Measurements from ENCODE around the gene POLE2. TPM values are rescaled to one million over a fixed set of nuclear protein-coding genes. Genes with fewer than 3 reads are reported as not detected.

Gene POLE2
- total RNA-seq, 1 donor from 2014 or later = 1.2 TPM

DNA sequence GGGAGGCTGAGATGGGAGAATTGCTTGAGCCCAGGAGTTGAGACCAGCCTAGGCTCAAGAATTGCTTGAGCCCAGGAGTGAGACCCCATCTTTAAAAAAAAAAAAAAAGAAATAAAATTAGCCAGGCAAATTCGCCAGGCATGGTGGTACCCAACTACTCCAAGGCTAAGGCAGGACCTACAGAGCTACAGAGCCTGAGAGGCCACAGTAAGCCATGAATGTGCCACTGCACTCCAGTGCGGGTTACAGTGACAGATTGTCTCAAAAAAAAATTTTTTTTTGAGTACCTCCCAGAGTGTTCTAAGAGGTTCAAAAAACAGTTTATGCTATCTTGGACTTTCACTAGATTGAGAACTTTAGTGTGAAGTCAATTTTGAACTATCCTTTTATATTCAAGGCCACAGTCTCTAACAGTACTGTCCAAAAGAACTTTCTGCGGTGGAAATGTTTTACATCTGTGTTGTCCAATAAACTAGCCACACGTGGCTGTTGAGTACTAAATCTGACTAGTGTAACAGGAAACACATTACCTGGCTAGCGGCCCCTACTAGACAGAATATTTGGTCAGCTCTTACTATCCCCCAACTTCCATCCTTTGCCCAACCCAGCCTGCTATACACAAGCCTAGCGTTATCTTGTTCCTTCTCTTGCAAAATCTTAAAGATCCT, 70.0 kb downstream of the POLE2 start:
- Histone ChIP-seq H3K4me3 (no peak overlapping the region), H3K27ac (no peak overlapping the region), H3K9me3 (no peaks in the 10 kb centered on the region), H3K36me3 (peaks cover 22% of the 10 kb centered on the region), H3K27me3 (ENCODE audit: low read depth) (no peaks in the 10 kb centered on the region), H3K4me1 (peaks cover 28% of the 10 kb centered on the region)
- no peak for DNase-seq
- TF ChIP-seq, protein P1, sequence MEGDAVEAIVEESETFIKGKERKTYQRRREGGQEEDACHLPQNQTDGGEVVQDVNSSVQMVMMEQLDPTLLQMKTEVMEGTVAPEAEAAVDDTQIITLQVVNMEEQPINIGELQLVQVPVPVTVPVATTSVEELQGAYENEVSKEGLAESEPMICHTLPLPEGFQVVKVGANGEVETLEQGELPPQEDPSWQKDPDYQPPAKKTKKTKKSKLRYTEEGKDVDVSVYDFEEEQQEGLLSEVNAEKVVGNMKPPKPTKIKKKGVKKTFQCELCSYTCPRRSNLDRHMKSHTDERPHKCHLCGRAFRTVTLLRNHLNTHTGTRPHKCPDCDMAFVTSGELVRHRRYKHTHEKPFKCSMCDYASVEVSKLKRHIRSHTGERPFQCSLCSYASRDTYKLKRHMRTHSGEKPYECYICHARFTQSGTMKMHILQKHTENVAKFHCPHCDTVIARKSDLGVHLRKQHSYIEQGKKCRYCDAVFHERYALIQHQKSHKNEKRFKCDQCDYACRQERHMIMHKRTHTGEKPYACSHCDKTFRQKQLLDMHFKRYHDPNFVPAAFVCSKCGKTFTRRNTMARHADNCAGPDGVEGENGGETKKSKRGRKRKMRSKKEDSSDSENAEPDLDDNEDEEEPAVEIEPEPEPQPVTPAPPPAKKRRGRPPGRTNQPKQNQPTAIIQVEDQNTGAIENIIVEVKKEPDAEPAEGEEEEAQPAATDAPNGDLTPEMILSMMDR (IDR thresholded peaks at IDR 0.05) = no peak
- ATAC-seq = no peak
- intact Hi-C loops (cut with DNase I) = no loop called here

DNA sequence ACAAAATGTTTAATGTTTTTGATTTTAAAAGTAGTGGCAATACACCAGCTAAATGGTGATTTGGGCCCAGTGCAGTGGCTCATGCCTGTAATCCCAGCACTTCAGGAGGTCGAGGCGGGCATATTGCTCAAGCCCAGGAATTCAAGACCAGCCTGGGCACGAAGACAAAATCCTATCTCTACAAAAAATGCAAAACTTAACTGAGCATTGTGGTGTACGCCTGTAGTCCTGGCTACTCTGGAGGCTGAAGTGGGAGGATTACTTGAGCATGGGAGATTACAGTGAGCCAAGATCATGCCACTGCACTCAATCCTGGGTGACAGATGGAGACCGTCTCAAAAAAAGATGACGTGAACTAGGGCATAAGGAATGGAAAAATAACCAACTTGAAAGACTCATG, 72.2 kb downstream of the POLE2 start:
- Histone ChIP-seq H3K9me3 (no peaks in the 10 kb centered on the region), H3K4me3 (no peak overlapping the region), H3K27me3 (ENCODE audit: low read depth) (no peaks in the 10 kb centered on the region), H3K36me3 (peaks cover 22% of the 10 kb centered on the region), H3K27ac (no peak overlapping the region), H3K4me1 (peaks cover 10% of the 10 kb centered on the region)
- ATAC-seq (no peak), DNase-seq (no peak)
- intact Hi-C loops (cut with DNase I) = no loop called here
- TF ChIP-seq, protein P1 (IDR thresholded peaks at IDR 0.05) = no peak

DNA sequence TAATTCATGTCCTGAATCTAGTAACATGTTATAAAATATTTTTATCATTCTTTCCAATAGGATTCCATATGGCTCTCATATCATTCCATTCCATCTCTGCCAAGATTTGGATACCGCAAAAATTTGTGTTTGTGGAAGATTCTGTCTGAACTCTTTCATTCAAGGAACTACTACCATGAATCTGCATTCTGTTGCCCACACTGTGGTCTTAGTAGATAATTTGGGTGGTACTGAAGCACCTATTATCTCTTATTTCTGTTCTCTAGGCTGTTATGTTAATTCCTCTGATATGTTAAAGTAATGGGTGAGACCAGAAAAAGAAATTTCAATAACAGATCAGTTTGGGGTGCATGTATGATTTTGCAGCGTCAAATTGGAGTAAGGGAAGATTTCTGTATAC, 73.8 kb downstream of the POLE2 start:
- Histone ChIP-seq H3K27ac (no peak overlapping the region), H3K36me3 (peaks cover 21% of the 10 kb centered on the region), H3K4me3 (no peak overlapping the region), H3K4me1 (peaks cover 7% of the 10 kb centered on the region), H3K9me3 (no peaks in the 10 kb centered on the region), H3K27me3 (ENCODE audit: low read depth) (no peaks in the 10 kb centered on the region)
- TF ChIP-seq, protein P1 (IDR thresholded peaks at IDR 0.05) = no peak
- intact Hi-C loops (cut with DNase I) = no loop called here
- DNase-seq (no peak), ATAC-seq (no peak)

DNA sequence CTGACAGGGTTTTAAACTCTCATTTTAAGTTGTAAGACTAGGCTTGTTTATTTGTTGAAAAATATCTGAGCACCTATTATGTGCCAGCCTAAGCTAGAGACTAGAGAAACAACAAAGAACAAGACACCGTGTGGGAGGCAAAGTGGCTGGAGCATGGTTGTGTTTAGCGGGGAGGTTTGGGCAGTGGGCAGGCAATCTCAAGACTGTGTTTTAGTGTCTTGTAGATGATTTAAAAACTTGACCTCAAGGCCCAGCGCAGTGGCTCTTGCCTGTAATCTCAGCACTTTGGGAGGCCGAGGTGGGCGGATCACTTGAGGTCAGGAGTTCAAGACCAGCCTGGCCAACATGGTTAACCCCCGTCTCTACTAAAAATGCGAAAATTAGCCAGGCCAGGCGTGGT, 75.3 kb downstream of the POLE2 start:
- intact Hi-C loops (cut with DNase I) = no loop called here
- DNase-seq = no peak

DNA sequence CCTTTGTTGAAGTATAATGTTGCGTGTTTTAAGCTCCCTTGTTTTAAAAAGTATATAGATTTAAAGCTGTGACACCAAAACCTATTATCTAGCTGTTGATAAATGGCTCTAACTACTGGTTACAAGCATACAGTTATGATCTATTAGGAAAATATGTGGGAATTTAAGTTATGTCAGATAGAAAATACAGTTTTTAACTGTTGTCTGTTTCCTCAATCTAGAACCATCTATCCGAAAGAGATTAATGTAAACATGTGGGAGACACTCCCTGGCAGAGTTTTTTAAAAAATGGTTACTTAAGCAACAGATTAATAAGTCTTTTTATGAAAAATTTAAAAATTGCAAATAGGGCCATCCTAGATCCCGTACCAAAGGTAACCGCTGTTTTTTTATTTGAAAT, 75.8 kb downstream of the POLE2 start:
- intact Hi-C loops (cut with DNase I) = no loop called here
- ATAC-seq = no peak
- no peak overlapping the region for H3K4me3 ChIP-seq
- peaks cover 2% of the 10 kb centered on the region for H3K36me3 ChIP-seq
- no peaks in the 10 kb centered on the region for H3K9me3 ChIP-seq
- no peaks in the 10 kb centered on the region for H3K4me1 ChIP-seq
- TF ChIP-seq, protein P1 (IDR thresholded peaks at IDR 0.05) = no peak
- DNase-seq = no peak
- H3K27me3 ChIP-seq (ENCODE audit: low read depth) = no peaks in the 10 kb centered on the region
- no peak overlapping the region for H3K27ac ChIP-seq

More for the DNA sequence above, 75.3 kb downstream of the POLE2 start:
- no peak for ATAC-seq
- Histone ChIP-seq H3K4me3 (no peak overlapping the region), H3K9me3 (no peaks in the 10 kb centered on the region), H3K27ac (no peak overlapping the region), H3K36me3 (peaks cover 6% of the 10 kb centered on the region), H3K27me3 (ENCODE audit: low read depth) (no peaks in the 10 kb centered on the region), H3K4me1 (no peaks in the 10 kb centered on the region)
- TF ChIP-seq, protein P1 (IDR thresholded peaks at IDR 0.05) = no peak

Measured in lower lobe of right lung (tissue), 2 donors.